ENCODE data around the gene GPR87.
A peak's percentile ranks its signal among the peaks of the same experiment; 100 is the strongest.

Gene GPR87

GRCh38 chr3:151315136-151315535 lies 1.5 kb downstream of the GPR87 start:
- no peak for DNase-seq

DNA sequence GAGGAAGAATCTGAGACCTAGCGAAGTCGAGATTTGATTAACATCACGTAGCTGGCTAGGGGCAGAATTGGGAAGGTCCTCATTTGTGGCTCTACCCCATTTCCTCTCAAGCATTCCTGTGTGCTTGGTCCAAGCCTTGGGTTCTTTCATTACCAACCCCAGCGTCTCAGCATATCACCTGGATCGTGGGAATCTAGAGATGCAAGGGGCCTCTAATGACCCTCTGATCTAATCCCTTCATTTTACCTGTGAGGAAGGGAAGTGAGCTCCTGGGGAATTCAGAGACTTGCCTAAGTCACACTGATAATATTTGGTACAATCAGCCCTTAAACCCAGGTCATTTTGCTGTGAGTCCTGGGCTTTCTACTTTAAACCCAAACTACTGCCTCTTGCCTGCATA lies 2.0 kb downstream of the GPR87 start:
- DNase-seq: no peak

- DNase-seq: no peak
Observed at GRCh38 chr3:151314137-151314536, 2.5 kb downstream of the GPR87 start.

- DNase-seq: no peak
Observed at GRCh38 chr3:151312972-151313371, 3.6 kb downstream of the GPR87 start.

DNA sequence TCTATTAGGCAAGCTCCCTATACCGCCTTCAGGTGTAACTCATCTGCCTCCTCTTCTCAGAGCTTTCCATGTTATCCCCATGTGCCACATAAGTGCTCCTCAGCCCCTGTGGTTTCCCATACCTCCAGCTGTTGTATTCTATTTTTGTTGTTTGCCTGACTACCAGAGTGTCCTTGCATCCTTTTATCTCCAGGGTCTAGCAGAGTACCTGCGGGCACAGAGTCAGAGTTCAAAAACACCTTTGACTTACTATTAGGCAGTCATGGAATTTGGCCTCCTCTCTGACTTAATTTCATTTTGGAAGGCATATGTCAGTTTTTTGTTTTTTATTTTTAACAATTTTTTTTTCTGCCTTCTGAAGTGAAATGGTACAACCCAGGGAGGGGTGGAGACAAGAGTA lies 7.1 kb downstream of the GPR87 start:
- no peak for DNase-seq

DNA sequence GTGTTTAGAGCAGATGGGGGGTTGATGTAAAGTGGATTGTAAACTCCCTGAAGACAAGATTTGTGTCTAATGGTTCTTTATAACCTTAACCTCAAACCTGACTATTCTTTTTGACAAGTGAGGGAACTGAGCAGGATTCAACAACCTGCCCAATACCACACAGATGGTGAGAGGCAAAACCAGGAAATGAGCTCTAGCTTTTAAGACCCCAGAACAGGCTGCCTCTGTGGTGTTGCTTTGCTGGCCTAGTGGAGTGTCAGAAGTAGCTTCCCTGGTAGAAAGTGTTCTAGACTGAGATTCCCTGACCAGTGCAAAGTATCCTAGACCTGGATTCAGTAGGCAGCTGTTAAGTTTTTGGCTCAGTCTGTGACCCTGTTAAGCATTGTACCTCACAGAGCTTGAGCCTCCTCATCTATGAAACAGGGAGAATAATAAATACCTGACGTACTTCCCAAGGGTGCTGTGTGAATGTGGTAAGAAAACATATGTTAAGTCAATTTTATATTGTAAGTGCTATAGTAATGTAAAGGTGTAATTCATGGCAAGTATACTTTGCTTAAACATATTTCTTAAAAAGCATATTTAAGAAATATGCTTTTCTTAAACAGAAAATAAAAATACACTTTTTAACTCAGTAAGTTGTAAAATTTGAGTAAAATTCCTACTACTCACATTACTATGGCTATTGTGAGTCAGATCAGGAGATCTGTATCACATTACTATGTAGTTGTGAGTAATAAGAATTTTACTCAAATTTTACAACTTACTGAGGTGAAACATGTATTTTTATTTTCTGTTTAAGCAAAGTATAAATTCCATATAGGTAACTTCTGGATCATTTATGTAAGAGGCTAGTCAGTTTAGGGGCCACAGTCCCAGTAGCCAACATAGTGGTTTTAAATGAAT lies 8.8 kb downstream of the GPR87 start:
- DNase-seq: no peak

- no peak for DNase-seq
Observed at GRCh38 chr3:151307131-151307530, 9.5 kb downstream of the GPR87 start.

GRCh38 chr3:151306168-151306810 lies 10.3 kb downstream of the GPR87 start:
- DNase-seq: no peak

GRCh38 chr3:151305775-151306151 lies 10.9 kb downstream of the GPR87 start:
- DNase-seq: no peak

DNA sequence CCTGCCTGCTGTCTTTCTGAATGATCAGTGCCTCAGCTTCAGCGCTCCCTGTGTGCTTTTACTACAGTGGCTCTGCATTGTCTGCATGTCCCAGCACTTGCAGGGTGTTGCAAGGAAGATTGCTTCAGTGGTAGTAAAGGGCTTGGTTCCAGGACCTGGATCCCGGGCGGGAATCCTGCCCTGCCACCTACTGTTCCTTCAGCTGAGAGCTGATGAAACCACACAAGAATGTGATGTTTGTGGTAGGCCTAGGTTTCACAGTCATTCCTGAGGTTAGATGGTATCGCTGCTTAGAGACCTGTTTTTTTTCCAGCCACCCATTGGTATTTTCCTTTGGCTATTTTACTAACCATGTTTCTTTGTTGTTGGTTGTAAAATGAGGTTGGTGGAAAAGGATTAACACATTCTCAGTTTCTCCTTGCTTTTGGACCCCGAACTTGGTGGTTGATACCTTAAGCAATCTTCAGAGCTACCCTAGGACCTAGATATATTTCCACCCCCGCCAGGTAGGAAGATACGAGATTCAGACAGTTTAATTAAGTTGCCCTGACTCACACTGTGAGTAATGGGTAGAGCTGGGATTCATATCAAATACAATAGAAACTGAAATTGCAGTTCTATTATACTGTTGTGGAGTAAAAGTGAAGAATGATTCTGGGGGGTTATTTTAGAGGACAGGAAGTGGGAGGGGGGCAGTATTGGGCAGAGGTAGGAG lies 11.4 kb downstream of the GPR87 start:
- peak; percentile 56 for DNase-seq

DNA sequence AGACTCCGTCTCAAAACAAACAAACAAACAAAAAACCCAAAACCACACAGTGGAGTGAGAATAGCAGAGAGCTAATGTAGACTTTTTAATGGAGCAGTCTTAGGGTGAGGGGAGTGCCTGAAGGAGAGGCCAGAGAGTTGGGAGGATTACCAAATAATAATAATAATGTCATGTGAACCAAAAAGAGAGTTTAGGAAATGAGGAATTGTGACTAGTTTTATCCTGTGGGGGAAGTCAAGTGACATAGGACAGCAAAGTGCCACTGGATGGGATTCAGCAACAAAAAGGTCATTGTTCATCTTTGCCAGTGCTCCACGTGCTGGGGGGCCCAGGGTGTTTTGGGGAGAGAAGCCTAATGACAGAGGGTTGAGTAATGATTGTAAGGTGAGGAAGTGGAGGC lies 12.9 kb downstream of the GPR87 start:
- no peak for DNase-seq

GRCh38 chr3:151301787-151302186 lies 14.8 kb downstream of the GPR87 start:
- DNase-seq: no peak

GRCh38 chr3:151300539-151300938 lies 16.1 kb downstream of the GPR87 start:
- no peak for DNase-seq

DNA sequence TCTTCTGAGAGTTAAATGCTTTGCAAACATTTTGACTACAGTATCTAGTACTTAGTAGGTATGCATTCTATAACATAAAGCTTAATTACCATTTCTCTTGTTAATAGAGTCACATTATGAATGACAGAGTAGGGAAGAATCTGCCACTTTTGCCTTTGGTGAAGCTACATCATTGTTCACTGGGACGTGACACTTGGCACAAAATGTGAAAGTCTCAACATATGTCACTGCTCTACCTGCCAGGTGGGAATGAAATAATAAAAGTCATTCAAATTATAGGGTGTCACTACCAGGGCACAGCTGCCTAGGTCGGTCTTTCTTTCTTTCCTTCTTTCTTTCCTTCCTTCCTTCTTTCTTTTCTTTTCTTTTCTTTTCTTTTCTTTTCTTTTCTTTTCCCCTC lies 17.6 kb downstream of the GPR87 start:
- DNase-seq: no peak

GRCh38 chr3:151297429-151297828 lies 19.2 kb downstream of the GPR87 start:
- no peak for DNase-seq

DNA sequence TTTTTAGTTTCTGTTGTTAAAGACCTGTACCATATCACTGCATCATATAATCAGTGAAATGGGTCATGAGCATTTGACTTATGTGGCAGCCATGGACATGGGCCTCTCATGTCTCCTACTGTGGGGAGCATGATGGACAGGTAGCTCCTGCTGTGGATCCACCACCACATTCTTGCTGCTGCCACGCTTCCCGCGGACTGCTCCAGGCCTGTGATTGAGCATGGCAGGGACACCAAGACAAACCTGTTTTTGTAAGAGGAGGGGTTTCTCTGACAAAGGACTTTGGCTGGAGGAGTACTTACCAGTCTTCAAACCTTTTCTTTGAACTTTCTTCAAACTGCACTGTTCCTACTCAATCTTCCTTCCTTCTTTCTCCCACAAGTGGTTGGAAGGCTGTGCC lies 20.4 kb downstream of the GPR87 start:
- no peak for DNase-seq

DNA sequence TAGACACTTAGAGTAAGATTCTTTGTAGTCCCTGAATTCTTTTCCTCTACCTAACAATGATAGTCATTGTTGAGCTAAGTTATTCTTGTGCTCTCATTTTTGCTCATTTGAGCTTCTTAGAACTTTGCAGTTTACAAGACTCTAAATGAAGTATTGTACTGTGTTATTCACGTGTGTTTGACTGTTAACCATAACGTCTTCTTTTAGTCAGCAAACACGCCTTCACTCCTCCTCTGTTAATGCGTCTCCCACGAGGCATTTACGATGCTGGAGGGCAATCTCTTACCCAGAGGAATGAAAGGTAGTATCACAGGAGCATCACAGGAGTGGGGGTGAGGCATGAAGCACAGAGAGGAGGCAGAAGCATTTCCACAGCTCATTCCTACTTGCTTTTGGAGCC lies 23.5 kb downstream of the GPR87 start:
- no peak for DNase-seq

DNA sequence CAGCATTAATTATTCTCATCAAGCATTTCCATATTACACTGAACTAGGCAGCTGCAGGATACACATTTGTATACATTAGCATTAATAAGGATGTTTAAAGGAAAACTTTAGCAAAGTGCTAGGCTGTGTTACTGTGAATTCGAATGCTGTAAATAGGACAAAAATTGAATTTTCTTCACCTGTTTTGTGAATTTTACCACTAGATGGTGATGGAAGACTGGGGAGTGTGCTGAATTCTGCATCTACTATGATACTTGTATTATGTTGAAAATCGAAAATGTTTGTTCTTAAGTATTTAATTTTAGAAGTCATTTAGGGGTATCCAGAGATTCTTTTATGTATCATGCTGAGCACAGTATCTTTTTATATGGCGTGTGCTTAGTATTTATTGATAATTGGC lies 25.9 kb downstream of the GPR87 start:
- DNase-seq: no peak

DNA sequence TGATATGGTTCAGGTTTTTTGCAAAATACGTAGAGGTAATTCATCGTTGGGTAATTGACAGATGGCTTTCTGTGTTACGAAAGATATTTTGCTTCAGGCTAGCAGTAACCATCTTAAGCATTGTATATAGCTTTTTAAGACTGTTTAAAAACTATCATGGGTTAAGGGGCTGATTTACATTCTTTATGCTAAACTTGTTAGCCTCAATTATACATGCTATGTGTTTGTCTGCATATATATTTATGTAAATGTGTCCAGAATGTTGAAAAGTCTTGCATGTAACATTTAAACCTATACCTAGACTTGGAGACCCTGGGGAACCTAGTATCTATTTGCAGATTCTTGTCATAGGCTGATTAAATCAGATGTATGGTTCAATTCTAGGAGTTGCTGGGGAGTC lies 27.2 kb downstream of the GPR87 start:
- DNase-seq: no peak

GRCh38 chr3:151285940-151286339 lies 30.7 kb downstream of the GPR87 start:
- no peak for DNase-seq

DNA sequence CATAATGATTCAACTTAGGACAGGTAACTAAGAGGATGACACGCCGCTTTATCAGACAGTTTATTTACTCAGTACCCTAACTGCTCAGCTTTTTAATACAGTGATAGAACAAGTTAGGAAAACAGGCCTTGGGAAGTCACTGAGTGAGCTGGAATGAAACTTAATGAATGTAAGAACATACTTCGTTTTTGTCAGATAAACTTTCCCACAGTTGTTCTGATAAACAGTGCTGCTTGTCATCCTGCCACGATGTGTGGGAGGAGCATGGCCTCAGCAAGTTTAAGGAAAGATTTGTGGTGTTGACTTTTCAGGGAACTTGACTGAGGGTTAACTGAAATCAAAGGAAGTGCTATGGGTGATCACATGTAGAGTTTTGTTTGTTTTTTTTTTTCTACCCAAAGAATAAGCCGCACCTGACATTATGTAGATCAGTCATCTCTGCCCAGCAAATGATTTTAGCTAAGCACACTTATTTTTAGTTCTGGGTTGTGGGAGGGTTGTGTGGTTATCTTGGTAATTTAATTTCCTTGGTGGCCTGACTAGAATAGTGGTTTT lies 32.6 kb downstream of the GPR87 start:
- no peak for DNase-seq

DNA sequence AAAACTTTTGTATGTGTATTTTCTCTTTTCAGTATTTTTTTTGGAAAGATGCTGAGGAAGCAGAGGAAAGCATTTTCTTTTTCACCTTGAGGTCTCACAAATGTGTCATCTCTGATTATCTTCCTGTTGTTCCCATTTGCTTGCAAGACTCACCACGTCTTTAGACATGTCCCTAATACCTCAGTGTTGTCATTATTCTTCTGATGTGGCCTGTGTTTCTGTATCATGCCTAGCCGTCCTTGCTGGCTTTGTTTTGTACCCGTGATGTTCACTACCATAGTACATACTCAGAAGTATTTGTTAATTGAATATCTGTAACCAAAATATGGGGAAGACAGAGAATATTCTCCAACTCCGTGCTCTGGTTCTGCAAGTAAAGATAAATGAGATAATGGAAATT lies 33.2 kb downstream of the GPR87 start:
- DNase-seq: no peak

DNA sequence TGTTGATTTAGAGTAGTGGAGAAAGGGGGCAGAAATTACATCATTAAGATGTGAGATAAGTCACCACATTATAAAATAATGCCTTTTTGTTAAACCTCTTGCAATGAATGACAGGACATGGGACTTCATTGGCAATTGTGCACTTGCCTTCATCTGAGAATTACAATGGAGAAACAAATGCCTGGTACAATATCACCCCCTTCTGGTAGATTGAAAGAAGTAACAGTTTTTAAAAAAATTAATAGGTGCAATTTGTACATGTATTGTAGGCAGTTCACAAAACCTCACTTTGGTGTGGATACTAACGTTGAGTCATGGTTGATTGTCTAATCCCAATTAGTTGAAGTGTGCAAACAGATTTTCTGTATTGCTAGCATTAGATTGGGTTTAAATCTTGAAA lies 33.7 kb downstream of the GPR87 start:
- no peak for DNase-seq
